Measurements from ENCODE around the gene TMEM44. TPM values are rescaled to one million over a fixed set of nuclear protein-coding genes. Genes with fewer than 3 reads are reported as not detected.
A peak's percentile ranks its signal among the peaks of the same experiment; 100 is the strongest.
"Not testable (repeated sequence)": the region's sequence is repeated elsewhere in the genome, so short reads cannot be mapped to it uniquely, and the experiment has no call there.

The TMEM44 gene
- total RNA-seq, 1 experiment from 2014 or later = 11.8 TPM

DNA sequence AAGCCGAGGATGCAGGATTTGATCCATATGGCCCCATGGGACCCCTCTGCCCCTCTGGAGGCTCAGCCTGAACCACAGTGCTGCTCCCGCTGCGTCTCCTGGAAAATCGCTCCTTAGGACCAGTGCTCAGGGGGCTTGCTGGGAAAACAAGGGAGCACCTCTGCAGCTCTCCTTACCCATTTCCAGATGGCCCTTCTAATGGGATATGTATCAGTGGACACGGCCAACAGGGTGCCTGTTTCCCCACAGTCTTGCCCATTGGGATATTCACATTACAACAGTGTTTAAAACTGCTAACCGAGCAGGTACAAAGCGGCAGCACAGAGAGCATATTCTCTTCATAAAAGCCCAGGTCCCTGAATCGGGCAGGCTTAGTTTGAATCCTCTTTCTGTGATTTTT lies 27.1 kb downstream of the TMEM44 start:
- H3K27me3 Mint-ChIP-seq (ENCODE audit: insufficient read depth, unreplicated experiment) = no peaks in the 10 kb centered on the region
- no peaks in the 10 kb centered on the region for H3K9me3 Mint-ChIP-seq (ENCODE audit: unreplicated experiment)
- no peak for DNase-seq
- BruUV-seq (replicated peaks) = no TSS peak
- H3K4me1 Mint-ChIP-seq (ENCODE audit: low read depth, unreplicated experiment) = no peaks in the 10 kb centered on the region
- intact Hi-C loops (cut with micrococcal nuclease; ENCODE audit: unreplicated experiment) = no loop called here
- ChIA-PET CTCF (no interaction called here), POLR2A (no interaction called here)
- TF ChIP-seq CTCF (IDR thresholded peaks at IDR 0.05; ENCODE audit: insufficient read depth in 1 of 2, low read depth in 1 of 2, low read length in 1 of 2, severe bottlenecking in 1 of 2, unreplicated experiment in 1 of 2) = no peak
- H3K4me3 ChIP-seq (ENCODE audit: low read depth, low read length) = no peak overlapping the region
- no peaks in the 10 kb centered on the region for H3K36me3 Mint-ChIP-seq (ENCODE audit: insufficient read depth, unreplicated experiment)
- no peak overlapping the region for H3K27ac Mint-ChIP-seq (ENCODE audit: unreplicated experiment)
- H3K36me3 ChIP-seq (ENCODE audit: control insufficient read depth, insufficient read depth, low read length) = no peaks in the 10 kb centered on the region
- no peaks in the 10 kb centered on the region for H3K27me3 ChIP-seq (replicated peaks; ENCODE audit: control insufficient read depth, insufficient read depth, low read length)
- H3K9me3 ChIP-seq = no peaks in the 10 kb centered on the region
- H3K4me1 ChIP-seq = no peaks in the 10 kb centered on the region
- no peak overlapping the region for H3K4me3 Mint-ChIP-seq (ENCODE audit: unreplicated experiment)

- H3K9me3 ChIP-seq; H3K4me3 Mint-ChIP-seq (ENCODE audit: unreplicated experiment); H3K27me3 Mint-ChIP-seq (ENCODE audit: insufficient read depth, unreplicated experiment); BruUV-seq (replicated peaks); H3K9me3 Mint-ChIP-seq (ENCODE audit: unreplicated experiment); H3K27me3 ChIP-seq (replicated peaks; ENCODE audit: control insufficient read depth, insufficient read depth, low read length); H3K36me3 ChIP-seq (ENCODE audit: control insufficient read depth, insufficient read depth, low read length); DNase-seq; H3K27ac Mint-ChIP-seq (ENCODE audit: unreplicated experiment); H3K36me3 Mint-ChIP-seq (ENCODE audit: insufficient read depth, unreplicated experiment); H3K4me1 Mint-ChIP-seq (ENCODE audit: low read depth, unreplicated experiment); intact Hi-C loops (cut with micrococcal nuclease; ENCODE audit: unreplicated experiment); H3K4me3 ChIP-seq (ENCODE audit: low read depth, low read length); POLR2A ChIA-PET; H3K4me1 ChIP-seq: not testable (repeated sequence)
- CTCF ChIA-PET = interaction anchor here (0.9 kb wide), 1 partner anchor 133 kb away, joined by 3 read pairs; no protein-coding TSS in a partner anchor
Observed at GRCh38 chr3:194605314-194605713, 27.9 kb downstream of the TMEM44 start.

- TF ChIP-seq CTCF (IDR thresholded peaks at IDR 0.05; ENCODE audit: insufficient read depth in 1 of 2, low read depth in 1 of 2, low read length in 1 of 2, severe bottlenecking in 1 of 2, unreplicated experiment in 1 of 2) = peak in 1 of 2 experiments; percentile 60
- no peak overlapping the region for H3K27ac Mint-ChIP-seq (ENCODE audit: unreplicated experiment)
- POLR2A ChIA-PET = no interaction called here
- Histone ChIP-seq H3K36me3 (ENCODE audit: control insufficient read depth, insufficient read depth, low read length) (no peaks in the 10 kb centered on the region), H3K27me3 (replicated peaks; ENCODE audit: control insufficient read depth, insufficient read depth, low read length) (no peaks in the 10 kb centered on the region), H3K9me3 (no peaks in the 10 kb centered on the region), H3K4me1 (no peaks in the 10 kb centered on the region), H3K4me3 (ENCODE audit: low read depth, low read length) (no peak overlapping the region)
- intact Hi-C loops (cut with micrococcal nuclease; ENCODE audit: unreplicated experiment) = no loop called here
- H3K4me1 Mint-ChIP-seq (ENCODE audit: low read depth, unreplicated experiment) = no peaks in the 10 kb centered on the region
- no peaks in the 10 kb centered on the region for H3K36me3 Mint-ChIP-seq (ENCODE audit: insufficient read depth, unreplicated experiment)
- BruUV-seq (replicated peaks) = no TSS peak
- H3K9me3 Mint-ChIP-seq (ENCODE audit: unreplicated experiment) = no peaks in the 10 kb centered on the region
- no peak for DNase-seq
- CTCF ChIA-PET = interaction anchor here (0.6 to 0.9 kb wide), 4 partner anchors 10 to 133 kb away, joined by 3 to 6 read pairs (median 4); no protein-coding TSS in a partner anchor
- no peak overlapping the region for H3K4me3 Mint-ChIP-seq (ENCODE audit: unreplicated experiment)
- H3K27me3 Mint-ChIP-seq (ENCODE audit: insufficient read depth, unreplicated experiment) = no peaks in the 10 kb centered on the region
Observed at GRCh38 chr3:194604837-194605236, 28.4 kb downstream of the TMEM44 start.

- intact Hi-C loops (cut with micrococcal nuclease; ENCODE audit: unreplicated experiment) = no loop called here
- H3K36me3 Mint-ChIP-seq (ENCODE audit: insufficient read depth, unreplicated experiment) = no peaks in the 10 kb centered on the region
- CTCF ChIA-PET = interaction anchor here (0.6 to 0.9 kb wide), 4 partner anchors 10 to 132 kb away, joined by 3 to 6 read pairs (median 4); no protein-coding TSS in a partner anchor
- H3K4me3 Mint-ChIP-seq (ENCODE audit: unreplicated experiment) = no peak overlapping the region
- POLR2A ChIA-PET = no interaction called here
- Histone ChIP-seq H3K4me1 (no peaks in the 10 kb centered on the region), H3K9me3 (no peaks in the 10 kb centered on the region), H3K4me3 (ENCODE audit: low read depth, low read length) (no peak overlapping the region), H3K36me3 (ENCODE audit: control insufficient read depth, insufficient read depth, low read length) (no peaks in the 10 kb centered on the region), H3K27me3 (replicated peaks; ENCODE audit: control insufficient read depth, insufficient read depth, low read length) (no peaks in the 10 kb centered on the region)
- BruUV-seq (replicated peaks) = no TSS peak
- H3K27ac Mint-ChIP-seq (ENCODE audit: unreplicated experiment) = no peak overlapping the region
- H3K9me3 Mint-ChIP-seq (ENCODE audit: unreplicated experiment) = no peaks in the 10 kb centered on the region
- H3K27me3 Mint-ChIP-seq (ENCODE audit: insufficient read depth, unreplicated experiment) = no peaks in the 10 kb centered on the region
- no peak for DNase-seq
- no peaks in the 10 kb centered on the region for H3K4me1 Mint-ChIP-seq (ENCODE audit: low read depth, unreplicated experiment)
- no peak for TF ChIP-seq CTCF (IDR thresholded peaks at IDR 0.05; ENCODE audit: insufficient read depth in 1 of 2, low read depth in 1 of 2, low read length in 1 of 2, severe bottlenecking in 1 of 2, unreplicated experiment in 1 of 2)
Observed at GRCh38 chr3:194604126-194604525, 29.1 kb downstream of the TMEM44 start.
